HepG2 (cell line): ENCODE data around the gene ERRFI1. TPM values are rescaled to one million over a fixed set of nuclear protein-coding genes. Genes with fewer than 3 reads are reported as not detected.
"Not testable (repeated sequence)": the region's sequence is repeated elsewhere in the genome, so short reads cannot be mapped to it uniquely, and the experiment has no call there.

Experiments
- ATAC-seq: fragments of 200-7000 bp; cut with Tn5 transposase; 3 replicates; pipeline ENCODE4 v1.9.1; 2020; ENCODE audit warnings: mild to moderate bottlenecking, moderate library complexity
- BruUV-seq: library from RNA; stranded (reverse); fragments of 400-500 nt; replicated peaks from 2 replicates; lab custom pipeline; 2021; lab: Mats Ljungman, UMichigan
- CTCF ChIA-PET: fragments of 300-600 bp; formaldehyde crosslinking; extraction: SDS; loops from one replicate; lab custom pipeline; 2021; ENCODE audit warnings: low total read pairs, inconsistent platforms, low intra/inter-chr PET ratio; lab: Yijun Ruan, JAX
- POLR2A ChIA-PET: fragments of 350-600 bp; sonication (Branson Sonifier 250); formaldehyde crosslinking; loops from one replicate; lab custom pipeline; 2020; ENCODE audit warnings: antibody characterized with exemption, inconsistent platforms; lab: Yijun Ruan, JAX
- DNase-seq: peaks from one replicate; pipeline ENCODE4 v3.0.0-alpha.2; 2015; ENCODE audit warnings: low spot score
- FAIRE-seq: peaks from 3 replicates; lab custom pipeline; 2011; peaks lifted over from hg19 to GRCh38; lab: Jason Lieb, UNC
- H2AFZ ChIP-seq: one replicate; pipeline ENCODE4 v1.6.1; 2011; ENCODE audit warnings: low read length, inconsistent platforms
- H3K27ac ChIP-seq: fragments of 300-600 bp; 3 replicates; pipeline ENCODE4 v1.8.0; 2011; ENCODE audit warnings: mixed run types, mild to moderate bottlenecking, mixed read lengths, low read length, inconsistent platforms; ENCODE audit not compliant: insufficient read depth; ENCODE audit errors: extremely low read length
- H3K27me3 ChIP-seq, 2 experiments: fragments of 200-600 bp in 1 of 2; 2 replicates in 1 of 2; 3 replicates in 1 of 2; pipeline versions ENCODE4 v1.6.0 to v1.8.0; 2011; ENCODE audit warnings: low read length in 2 of 2, mild to moderate bottlenecking in 2 of 2, moderate library complexity in 2 of 2, inconsistent platforms in 1 of 2; ENCODE audit not compliant: insufficient read depth in 2 of 2, control insufficient read depth in 1 of 2
- H3K36me3 ChIP-seq, 2 experiments: fragments of 200-600 bp in 1 of 2; replicated peaks in 1 of 2; 2 replicates in 1 of 2; 3 replicates in 1 of 2; pipeline versions ENCODE4 v1.5.1 to v1.8.0; 2011; ENCODE audit warnings: low read length in 2 of 2, inconsistent platforms in 1 of 2; ENCODE audit not compliant: insufficient read depth in 2 of 2, control insufficient read depth in 1 of 2
- H3K4me1 ChIP-seq: 2 replicates; pipeline ENCODE4 v1.5.1; 2012; ENCODE audit warnings: low read length, inconsistent platforms; ENCODE audit not compliant: insufficient read depth
- H3K4me2 ChIP-seq: 2 replicates; pipeline ENCODE4 v1.6.0; 2011; ENCODE audit warnings: low read depth, low read length, inconsistent platforms
- H3K4me3 ChIP-seq, 3 experiments: fragments of 200-600 bp in 1 of 3; sonication (generic), shearing (Covaris generic) in 1 of 3; replicated peaks in 1 of 3; 2 replicates each; pipeline ENCODE4 v1.5.1; 2011 to 2016; ENCODE audit warnings: low read length in 3 of 3, inconsistent platforms in 2 of 3, low read depth in 2 of 3, mild to moderate bottlenecking in 2 of 3, control low read depth in 1 of 3, mixed read lengths in 1 of 3; ENCODE audit not compliant: insufficient read depth in 1 of 3
- H3K79me2 ChIP-seq: one replicate; pipeline ENCODE4 v1.6.1; 2011; ENCODE audit warnings: low read length, inconsistent platforms; ENCODE audit not compliant: insufficient read depth
- H3K9ac ChIP-seq: 2 replicates; pipeline ENCODE4 v1.6.0; 2011; ENCODE audit warnings: mild to moderate bottlenecking, low read depth, low read length, inconsistent platforms; ENCODE audit not compliant: insufficient read depth
- H3K9me3 ChIP-seq: 2 replicates; pipeline ENCODE4 v1.5.1; 2012; ENCODE audit warnings: mild to moderate bottlenecking, low read length
- H4K20me1 ChIP-seq: 2 replicates; pipeline ENCODE4 v1.6.0; 2011; ENCODE audit warnings: inconsistent platforms, mild to moderate bottlenecking, low read length, moderate library complexity; ENCODE audit not compliant: insufficient read depth
- CEBPB ChIP-seq: IDR thresholded peaks from 2 replicates; pipeline ENCODE4 v1.6.1; 2011; ENCODE audit warnings: low read depth, low read length, improper control_type of control experiment, borderline replicate concordance
- PAF1 ChIP-seq: IDR thresholded peaks from 2 replicates; pipeline ENCODE4 v1.6.1; 2016; ENCODE audit warnings: missing genetic modification reagents, missing compliant biosample characterization
- PLRG1 ChIP-seq: fragments of 450-650 bp; conservative IDR thresholded peaks from 2 replicates; pipeline ENCODE4 v1.6.1; 2016
- TBP ChIP-seq: sonication (generic); formaldehyde crosslinking; IDR thresholded peaks from 2 replicates; pipeline ENCODE4 v1.5.0; 2020; ENCODE audit warnings: missing genetic modification reagents
- TIGD3 ChIP-seq: sonication (generic); formaldehyde crosslinking; IDR thresholded peaks from 2 replicates; pipeline ENCODE4 v1.5.1; 2020; ENCODE audit warnings: mild to moderate bottlenecking, missing genetic modification reagents, borderline replicate concordance
- ZBTB49 ChIP-seq: sonication (generic); formaldehyde crosslinking; IDR thresholded peaks from 2 replicates; pipeline ENCODE4 v1.4.0; 2020; ENCODE audit warnings: missing genetic modification reagents, borderline replicate concordance
- WGBS: methylation state at CpG from one replicate; pipeline ENCODE4 v1.1.6; 2017; ENCODE audit warnings: low lambda C conversion rate; 5-methylcytosine and 5-hydroxymethylcytosine counted together
- in situ Hi-C: cut with HindIII; loops from 2 replicates; pipeline ENCODE4 v1.10.0; 2017; ENCODE audit warnings: low pct_unique_long_range_greater_than_20kb; ENCODE audit not compliant: extremely low pct_ligation_motif_present
- intact Hi-C: fragments of 100-400 bp; cut with micrococcal nuclease; formaldehyde crosslinking; loops from one replicate; pipeline ENCODE4 v1.10.0; 2022; ENCODE audit not compliant: unreplicated experiment
- polyA plus RNA-seq, 8 experiments: library from polyadenylated mRNA; depleted of rRNA in 3 of 8; stranded (reverse) in 7 of 8; unstranded in 1 of 8; fragments of >200 nt; fragmentation: Illumina TruSeq in 4 of 8; extraction: Trizol in 4 of 8; gene quantifications; 2 replicates each; pipeline versions ENCODE4 v1.2.1 to v1.2.3, GENCODE V29; 2011 to 2016; ENCODE audit warnings: low read depth in 4 of 8, missing spikeins in 1 of 8, mixed read lengths in 1 of 8; ENCODE audit not compliant: insufficient read depth in 1 of 8
- total RNA-seq, 5 experiments: library from RNA; depleted of rRNA; stranded (reverse); fragments of >200 nt; fragmentation: Illumina TruSeq; extraction: Trizol; gene quantifications; 2 replicates each; pipeline ENCODE4 v1.2.3, GENCODE V29; 2016; ENCODE audit warnings: low read depth in 1 of 5

ERRFI1 gene
- total and polyA plus RNA-seq, 2 of the 13 experiments (the other 11 are each of a cell fraction or from before 2014, with no cell fraction given), result 84.4 to 753 TPM

GRCh38 chr1:8051650-8052049 is 25.5 kb upstream of the ERRFI1 start (continued):
- TF ChIP-seq ZBTB49 (CRISPR knock-in tag) (no peak), TIGD3 (CRISPR knock-in tag) (no peak), PAF1 (CRISPR knock-in tag) (no peak), TBP (CRISPR knock-in tag) (no peak), PLRG1 (no peak), CEBPB (no peak)

GRCh38 chr1:8049229-8049628 is 23.1 kb upstream of the ERRFI1 start:
- FAIRE-seq, H4K20me1 ChIP-seq, H3K9me3 ChIP-seq, ATAC-seq, H3K27ac ChIP-seq, POLR2A ChIA-PET, CTCF ChIA-PET, H3K79me2 ChIP-seq, H2AFZ ChIP-seq, BruUV-seq, H3K9ac ChIP-seq, H3K4me2 ChIP-seq, DNase-seq, H3K36me3 ChIP-seq, H3K27me3 ChIP-seq, H3K4me3 ChIP-seq: not testable (repeated sequence)
- 93% methylated on average over 4 of the region's 4 CpGs for WGBS
- H3K4me1 ChIP-seq, result peaks cover 22% of the 10 kb centered on the region
- intact Hi-C loops (loop anchor here (10.0 kb wide), 1 partner anchor 46 kb away; no protein-coding TSS in a partner anchor), in situ Hi-C loops (loop anchor here (25.0 kb wide), 1 partner anchor 88 kb away; no protein-coding TSS in a partner anchor)
